Measurements from ENCODE around the gene TTC3. TPM values are rescaled to one million over a fixed set of nuclear protein-coding genes. Genes with fewer than 3 reads are reported as not detected.

Gene TTC3
- total RNA-seq, 2 experiments from 2014 or later = 53.7 to 53.8 TPM

GRCh38 chr21:37145635-37146111 lies 72.6 kb downstream of the TTC3 start:
- no peak overlapping the region for H3K27ac Mint-ChIP-seq
- no peaks in the 10 kb centered on the region for H3K9me3 Mint-ChIP-seq
- peaks cover 30% of the 10 kb centered on the region for H3K36me3 Mint-ChIP-seq (ENCODE audit: low read depth)
- no peak overlapping the region for H3K4me3 Mint-ChIP-seq
- CTCF ChIA-PET = interaction anchor here (0.7 kb wide), 1 partner anchor 534 kb away, joined by 4 read pairs; no protein-coding TSS in a partner anchor
- no peaks in the 10 kb centered on the region for H3K27me3 Mint-ChIP-seq (ENCODE audit: low read depth)
- no peak for DNase-seq
- H3K4me1 Mint-ChIP-seq (ENCODE audit: low read depth) = peaks cover 5% of the 10 kb centered on the region
- intact Hi-C loops (cut with micrococcal nuclease) = no loop called here

GRCh38 chr21:37146320-37147235 lies 73.5 kb downstream of the TTC3 start:
- H3K4me1 Mint-ChIP-seq (ENCODE audit: low read depth) = peaks cover 5% of the 10 kb centered on the region
- H3K27me3 Mint-ChIP-seq (ENCODE audit: low read depth) = no peaks in the 10 kb centered on the region

GRCh38 chr21:37149411-37149810 lies 76.4 kb downstream of the TTC3 start:
- intact Hi-C loops (cut with micrococcal nuclease) = no loop called here
- CTCF ChIA-PET = no interaction called here
- Mint-ChIP-seq H3K27ac (no peak overlapping the region), H3K36me3 (ENCODE audit: low read depth) (peaks cover 16% of the 10 kb centered on the region), H3K4me1 (ENCODE audit: low read depth) (peaks cover 5% of the 10 kb centered on the region), H3K27me3 (ENCODE audit: low read depth) (no peaks in the 10 kb centered on the region), H3K4me3 (no peak overlapping the region), H3K9me3 (no peaks in the 10 kb centered on the region)
- no peak for DNase-seq

More at GRCh38 chr21:37146320-37147235, 73.5 kb downstream of the TTC3 start:
- H3K36me3 Mint-ChIP-seq (ENCODE audit: low read depth) = peaks cover 30% of the 10 kb centered on the region
- H3K27ac Mint-ChIP-seq = peak overlapping the region; percentile 62
- CTCF ChIA-PET = interaction anchor here (0.7 kb wide), 1 partner anchor 533 kb away, joined by 4 read pairs; no protein-coding TSS in a partner anchor
- H3K9me3 Mint-ChIP-seq = no peaks in the 10 kb centered on the region
- H3K4me3 Mint-ChIP-seq = no peak overlapping the region
- DNase-seq = peak; percentile 6
- intact Hi-C loops (cut with micrococcal nuclease) = no loop called here

GRCh38 chr21:37153196-37153934 lies 80.3 kb downstream of the TTC3 start:
- Mint-ChIP-seq H3K36me3 (ENCODE audit: low read depth) (peaks cover 15% of the 10 kb centered on the region), H3K9me3 (no peaks in the 10 kb centered on the region), H3K27ac (no peak overlapping the region), H3K4me3 (no peak overlapping the region), H3K4me1 (ENCODE audit: low read depth) (no peaks in the 10 kb centered on the region), H3K27me3 (ENCODE audit: low read depth) (no peaks in the 10 kb centered on the region)
- intact Hi-C loops (cut with micrococcal nuclease) = no loop called here
- DNase-seq = no peak
- CTCF ChIA-PET = interaction anchor here (0.6 kb wide), 1 partner anchor 521 kb away, joined by 3 read pairs; no protein-coding TSS in a partner anchor

- H3K4me3 Mint-ChIP-seq = no peak overlapping the region
- H3K4me1 Mint-ChIP-seq (ENCODE audit: low read depth) = peaks cover 3% of the 10 kb centered on the region
- no peak for DNase-seq
- H3K27me3 Mint-ChIP-seq (ENCODE audit: low read depth) = no peaks in the 10 kb centered on the region
- peaks cover 18% of the 10 kb centered on the region for H3K36me3 Mint-ChIP-seq (ENCODE audit: low read depth)
- CTCF ChIA-PET = interaction anchor here (0.8 kb wide), 1 partner anchor 13 kb away, joined by 3 read pairs; no protein-coding TSS in a partner anchor
- intact Hi-C loops (cut with micrococcal nuclease) = no loop called here
- H3K9me3 Mint-ChIP-seq = no peaks in the 10 kb centered on the region
- no peak overlapping the region for H3K27ac Mint-ChIP-seq
Observed at GRCh38 chr21:37153935-37154350, 80.9 kb downstream of the TTC3 start.

GRCh38 chr21:37155186-37155585 lies 82.1 kb downstream of the TTC3 start:
- intact Hi-C loops (cut with micrococcal nuclease) = no loop called here
- DNase-seq = no peak
- Mint-ChIP-seq H3K4me3 (no peak overlapping the region), H3K4me1 (ENCODE audit: low read depth) (peaks cover 10% of the 10 kb centered on the region), H3K27ac (no peak overlapping the region), H3K36me3 (ENCODE audit: low read depth) (peaks cover 28% of the 10 kb centered on the region), H3K9me3 (no peaks in the 10 kb centered on the region), H3K27me3 (ENCODE audit: low read depth) (no peaks in the 10 kb centered on the region)
- CTCF ChIA-PET = no interaction called here

GRCh38 chr21:37157938-37158337 lies 84.9 kb downstream of the TTC3 start:
- intact Hi-C loops (cut with micrococcal nuclease) = loop anchor here (2.0 kb wide), 1 partner anchor 85 kb away; the partner anchor contains the start of genes PIGP and TTC3
- H3K4me1 Mint-ChIP-seq (ENCODE audit: low read depth) = peaks cover 10% of the 10 kb centered on the region
- DNase-seq = no peak
- H3K36me3 Mint-ChIP-seq (ENCODE audit: low read depth) = peaks cover 29% of the 10 kb centered on the region
- H3K27me3 Mint-ChIP-seq (ENCODE audit: low read depth) = no peaks in the 10 kb centered on the region
- H3K9me3 Mint-ChIP-seq = no peaks in the 10 kb centered on the region
- H3K27ac Mint-ChIP-seq = no peak overlapping the region
- CTCF ChIA-PET = interaction anchor here (0.6 kb wide), 1 partner anchor 235 kb away, joined by 3 read pairs; no protein-coding TSS in a partner anchor
- no peak overlapping the region for H3K4me3 Mint-ChIP-seq

- peak; percentile 72 for DNase-seq
- no peak overlapping the region for H3K4me3 Mint-ChIP-seq
- peak overlapping the region; percentile 65 for H3K27ac Mint-ChIP-seq
- CTCF ChIA-PET = interaction anchor here (0.6 to 1.0 kb wide), 2 partner anchors 33 to 182 kb away, joined by 3 read pairs; no protein-coding TSS in a partner anchor
- intact Hi-C loops (cut with micrococcal nuclease) = loop anchor here (2.0 kb wide), 1 partner anchor 86 kb away; the partner anchor contains the start of genes PIGP and TTC3
- no peaks in the 10 kb centered on the region for H3K9me3 Mint-ChIP-seq
- no peaks in the 10 kb centered on the region for H3K27me3 Mint-ChIP-seq (ENCODE audit: low read depth)
- peaks cover 10% of the 10 kb centered on the region for H3K4me1 Mint-ChIP-seq (ENCODE audit: low read depth)
- H3K36me3 Mint-ChIP-seq (ENCODE audit: low read depth) = peaks cover 27% of the 10 kb centered on the region
Observed at GRCh38 chr21:37159053-37159776, 86.2 kb downstream of the TTC3 start.

- H3K36me3 Mint-ChIP-seq (ENCODE audit: low read depth) = peaks cover 27% of the 10 kb centered on the region
- no peak overlapping the region for H3K4me3 Mint-ChIP-seq
- no peak for DNase-seq
- H3K4me1 Mint-ChIP-seq (ENCODE audit: low read depth) = peaks cover 10% of the 10 kb centered on the region
- no peaks in the 10 kb centered on the region for H3K27me3 Mint-ChIP-seq (ENCODE audit: low read depth)
- CTCF ChIA-PET = interaction anchor here (0.6 kb wide), 1 partner anchor 120 kb away, joined by 3 read pairs; no protein-coding TSS in a partner anchor
- H3K27ac Mint-ChIP-seq = no peak overlapping the region
- H3K9me3 Mint-ChIP-seq = no peaks in the 10 kb centered on the region
- intact Hi-C loops (cut with micrococcal nuclease) = loop anchor here (2.0 kb wide), 1 partner anchor 87 kb away; the partner anchor contains the start of genes PIGP and TTC3
Observed at GRCh38 chr21:37159949-37160348, 86.9 kb downstream of the TTC3 start.

GRCh38 chr21:37164742-37165141 lies 91.7 kb downstream of the TTC3 start:
- Mint-ChIP-seq H3K36me3 (ENCODE audit: low read depth) (peaks cover 23% of the 10 kb centered on the region), H3K4me3 (no peak overlapping the region), H3K4me1 (ENCODE audit: low read depth) (no peaks in the 10 kb centered on the region), H3K27ac (no peak overlapping the region), H3K27me3 (ENCODE audit: low read depth) (no peaks in the 10 kb centered on the region), H3K9me3 (no peaks in the 10 kb centered on the region)
- intact Hi-C loops (cut with micrococcal nuclease) = loop anchor here (5.0 kb wide), 1 partner anchor 418 kb away; no protein-coding TSS in a partner anchor
- no peak for DNase-seq
- CTCF ChIA-PET = interaction anchor here (0.7 kb wide), 1 partner anchor 9 kb away, joined by 3 read pairs; no protein-coding TSS in a partner anchor

- Mint-ChIP-seq H3K27ac (no peak overlapping the region), H3K4me3 (no peak overlapping the region), H3K9me3 (no peaks in the 10 kb centered on the region), H3K27me3 (ENCODE audit: low read depth) (no peaks in the 10 kb centered on the region), H3K36me3 (ENCODE audit: low read depth) (peaks cover 20% of the 10 kb centered on the region), H3K4me1 (ENCODE audit: low read depth) (no peaks in the 10 kb centered on the region)
- CTCF ChIA-PET = no interaction called here
- intact Hi-C loops (cut with micrococcal nuclease) = loop anchor here (5.0 kb wide), 1 partner anchor 417 kb away; no protein-coding TSS in a partner anchor
- no peak for DNase-seq
Observed at GRCh38 chr21:37165586-37165985, 92.5 kb downstream of the TTC3 start.
